ENCODE results near the gene FANCF.
"Not testable (repeated sequence)": the region's sequence is repeated elsewhere in the genome, so short reads cannot be mapped to it uniquely, and the experiment has no call there.

Gene FANCF, protein sequence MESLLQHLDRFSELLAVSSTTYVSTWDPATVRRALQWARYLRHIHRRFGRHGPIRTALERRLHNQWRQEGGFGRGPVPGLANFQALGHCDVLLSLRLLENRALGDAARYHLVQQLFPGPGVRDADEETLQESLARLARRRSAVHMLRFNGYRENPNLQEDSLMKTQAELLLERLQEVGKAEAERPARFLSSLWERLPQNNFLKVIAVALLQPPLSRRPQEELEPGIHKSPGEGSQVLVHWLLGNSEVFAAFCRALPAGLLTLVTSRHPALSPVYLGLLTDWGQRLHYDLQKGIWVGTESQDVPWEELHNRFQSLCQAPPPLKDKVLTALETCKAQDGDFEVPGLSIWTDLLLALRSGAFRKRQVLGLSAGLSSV

DNA sequence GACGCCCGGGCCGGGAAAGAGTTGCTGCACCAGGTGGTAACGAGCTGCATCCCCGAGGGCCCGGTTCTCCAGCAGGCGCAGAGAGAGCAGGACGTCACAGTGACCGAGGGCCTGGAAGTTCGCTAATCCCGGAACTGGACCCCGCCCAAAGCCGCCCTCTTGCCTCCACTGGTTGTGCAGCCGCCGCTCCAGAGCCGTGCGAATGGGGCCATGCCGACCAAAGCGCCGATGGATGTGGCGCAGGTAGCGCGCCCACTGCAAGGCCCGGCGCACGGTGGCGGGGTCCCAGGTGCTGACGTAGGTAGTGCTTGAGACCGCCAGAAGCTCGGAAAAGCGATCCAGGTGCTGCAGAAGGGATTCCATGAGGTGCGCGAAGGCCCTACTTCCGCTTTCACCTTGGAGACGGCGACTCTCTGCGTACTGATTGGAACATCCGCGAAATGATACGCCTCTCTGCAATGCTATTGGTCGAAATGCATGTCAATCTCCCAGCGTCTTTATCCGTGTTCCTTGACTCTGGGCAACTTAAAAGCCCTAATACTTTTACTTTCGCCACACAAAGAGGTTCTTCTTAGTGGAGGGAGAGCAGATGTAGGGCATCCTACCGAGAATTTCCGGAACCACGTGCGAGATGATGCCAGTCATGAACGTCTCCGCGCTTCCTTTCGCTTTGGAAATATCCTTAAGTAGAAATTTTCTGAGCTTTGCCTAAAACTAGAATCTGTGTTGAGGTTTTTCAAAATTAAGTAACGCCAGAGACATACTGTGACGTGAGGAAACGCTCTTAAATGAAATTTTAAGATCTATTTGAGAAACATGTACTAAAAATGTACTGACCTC, at the start of gene FANCF:
FANCF (minus strand) TSS at position 376 of the 840 bp plus-strand sequence; CDS start at position 363, 13 bp downstream.
- peak; percentile 86 for DNase-seq (ENCODE audit: low spot score)

DNA sequence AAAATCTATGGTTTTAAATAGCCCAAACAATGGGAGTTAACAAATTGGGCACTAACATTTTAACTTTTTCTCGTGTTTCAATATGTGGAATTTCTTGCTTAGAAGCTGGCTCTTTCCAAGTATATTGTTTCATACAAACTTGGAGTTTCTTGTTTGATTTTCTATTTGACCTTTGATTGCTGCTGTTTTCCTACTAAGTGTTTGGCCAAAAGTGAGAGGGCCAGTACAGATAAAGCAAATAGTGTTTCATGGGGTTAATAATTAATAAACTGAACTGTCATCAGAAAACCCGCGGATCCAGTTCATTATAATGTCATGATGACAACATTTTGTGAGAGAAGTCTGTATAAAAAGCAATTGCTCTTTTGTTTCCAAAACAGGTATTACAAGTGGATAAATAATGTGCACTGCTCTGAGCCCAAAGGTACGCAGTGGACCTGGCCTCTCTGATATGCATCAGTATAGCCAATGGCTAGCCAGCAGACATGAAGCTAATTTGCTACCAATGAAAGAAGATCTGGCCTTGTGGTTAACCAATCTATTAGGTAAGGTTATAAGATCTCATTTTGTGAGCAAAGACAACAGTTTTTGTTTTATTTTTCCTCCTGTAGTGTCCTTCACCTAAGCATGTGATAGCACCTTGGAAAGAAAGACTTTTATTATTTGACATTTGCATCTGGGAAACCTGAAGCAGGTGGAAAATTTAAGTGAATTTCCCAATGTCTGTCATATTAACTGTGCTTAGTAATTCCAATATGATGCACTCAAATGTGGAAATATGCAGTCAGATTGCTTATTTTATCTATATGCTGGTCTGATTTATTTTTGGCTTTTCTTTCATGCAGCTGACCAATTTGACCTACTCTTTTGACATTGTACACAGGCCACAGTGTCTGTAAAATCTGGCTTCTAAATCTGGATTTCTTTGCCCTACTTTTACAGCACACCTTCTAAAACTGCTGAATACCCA, 49.1 kb upstream of the FANCF start:
- no peak for DNase-seq (ENCODE audit: low spot score)

DNA sequence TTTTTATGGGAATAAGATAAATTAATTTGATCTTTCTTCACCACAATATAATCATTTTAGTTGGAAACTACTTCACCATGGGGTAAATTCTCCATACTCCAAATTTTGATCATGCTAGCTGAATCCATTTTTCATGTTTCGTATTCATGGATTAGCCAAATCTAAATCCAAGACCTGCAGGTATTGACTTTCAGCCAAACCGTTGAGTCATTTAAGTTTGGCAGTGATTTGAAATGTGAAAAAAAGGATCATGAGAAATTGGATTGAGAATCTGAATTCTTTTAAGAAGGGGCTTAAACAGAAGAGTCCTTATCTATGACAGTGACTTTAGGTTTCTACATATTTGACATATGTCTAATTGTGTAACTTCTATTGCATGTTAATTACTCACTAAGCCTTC, 46.1 kb upstream of the FANCF start:
- DNase-seq (ENCODE audit: low spot score) = no peak

DNA sequence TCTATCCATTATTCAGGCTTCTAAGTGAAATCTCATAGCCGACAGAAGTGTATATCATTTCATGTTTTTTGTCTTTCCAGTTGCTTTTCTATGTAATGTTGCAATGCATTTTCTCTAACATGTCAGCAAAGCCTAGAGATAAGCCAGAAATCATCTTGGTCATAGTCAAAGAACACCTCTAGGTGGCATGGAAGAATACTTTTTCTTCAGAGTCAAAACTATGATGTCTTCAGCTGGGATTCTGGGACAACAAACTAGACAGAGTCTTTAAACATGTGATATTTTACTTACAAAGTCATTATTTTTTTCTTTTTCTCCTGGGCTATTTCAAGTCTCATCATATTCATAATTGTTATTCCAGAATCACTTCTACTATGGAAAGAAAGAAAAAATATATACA, 45.2 kb upstream of the FANCF start:
- DNase-seq (ENCODE audit: low spot score) = no peak

DNA sequence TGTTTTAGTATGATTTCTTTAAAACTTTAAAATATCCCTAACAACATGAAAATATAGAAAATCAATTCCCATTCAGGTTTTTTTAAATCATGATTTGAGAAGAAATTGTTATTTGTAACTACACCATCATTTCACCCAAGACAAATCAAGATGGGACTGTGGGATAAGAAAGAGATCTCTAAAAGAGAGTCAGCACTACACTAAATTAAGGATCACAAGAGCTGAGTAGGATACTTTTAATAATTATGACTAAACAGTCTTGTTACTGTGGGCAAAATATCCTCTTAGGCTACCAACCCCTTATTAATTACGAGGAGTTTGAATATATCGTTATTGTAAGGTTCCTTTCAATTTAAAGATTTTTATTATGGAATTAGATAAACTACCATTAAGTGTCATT, 43.7 kb upstream of the FANCF start:
- DNase-seq (ENCODE audit: low spot score) = no peak

DNA sequence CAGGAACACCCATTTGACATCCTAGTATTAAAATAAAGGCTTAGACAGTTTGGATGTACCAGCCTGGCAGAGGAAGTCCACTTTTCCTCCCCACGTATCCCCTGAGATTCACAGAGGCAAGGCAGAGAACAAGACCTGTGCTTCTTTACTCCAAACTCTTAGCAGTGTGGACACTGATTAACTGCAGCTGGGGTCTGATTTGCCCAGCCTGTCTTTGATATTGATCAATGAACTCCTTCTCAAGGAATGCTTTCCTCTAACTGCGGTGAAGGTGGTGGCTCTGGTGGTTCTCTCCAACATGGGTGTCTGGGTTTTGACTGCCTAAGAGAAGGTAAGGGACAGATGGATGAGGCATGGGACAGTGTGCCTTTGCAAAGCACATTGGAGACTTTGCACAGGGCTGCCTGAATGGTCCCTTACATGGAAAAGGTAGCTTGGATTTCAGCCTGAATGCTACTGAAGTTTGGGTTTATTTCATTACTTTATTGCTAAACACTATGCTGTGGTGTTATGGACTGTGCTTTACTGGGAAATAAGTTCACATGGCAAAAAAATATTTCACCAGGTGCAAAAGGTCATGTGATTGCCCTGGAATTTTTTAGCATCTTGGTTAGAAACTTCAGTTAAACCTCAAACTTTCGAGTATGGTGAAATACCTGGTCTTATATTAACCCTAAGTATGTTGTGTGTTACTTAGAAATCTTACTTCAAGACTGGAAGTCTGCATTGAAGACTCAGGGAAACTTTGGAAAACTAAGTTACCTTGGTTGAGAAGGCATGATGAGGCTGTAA, 42.6 kb upstream of the FANCF start:
- no peak for DNase-seq (ENCODE audit: low spot score)

DNA sequence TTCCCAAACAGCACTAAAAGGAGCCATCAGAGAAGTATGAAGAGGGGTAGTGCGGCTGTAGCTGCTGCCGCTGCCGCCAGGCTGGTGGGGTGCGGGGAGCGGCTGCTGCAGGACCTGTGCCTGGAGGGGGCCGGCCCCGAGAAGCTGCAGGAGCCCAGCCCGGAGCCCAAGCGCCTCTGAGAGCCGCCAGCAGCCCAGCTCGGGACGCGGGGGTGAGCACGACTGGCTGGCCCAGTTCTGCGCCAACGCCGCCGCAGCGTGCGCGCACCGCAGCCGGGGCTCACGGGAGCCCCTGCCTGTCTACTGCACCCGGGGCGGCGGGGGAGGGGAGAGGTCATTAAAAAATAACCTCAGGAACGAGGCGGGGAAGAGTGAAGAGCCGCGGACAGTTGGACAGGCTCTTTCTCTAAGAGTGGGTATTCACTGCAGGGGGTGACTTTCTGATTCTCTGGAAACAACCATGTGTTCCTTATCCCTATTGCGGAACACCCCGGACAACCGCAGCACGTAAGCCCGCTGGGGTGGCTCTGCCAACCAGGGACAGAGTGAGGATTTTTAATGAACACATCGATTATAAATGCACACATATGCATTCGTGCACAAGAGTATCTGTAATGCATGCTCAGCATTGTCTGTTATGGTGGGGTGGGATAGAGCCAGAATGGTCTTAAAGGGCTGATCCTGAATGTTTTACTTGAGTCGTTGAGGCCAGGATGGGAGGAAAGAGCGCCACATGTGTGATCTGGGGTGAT, 41.2 kb upstream of the FANCF start:
- DNase-seq (ENCODE audit: low spot score) = peak; percentile 73

DNA sequence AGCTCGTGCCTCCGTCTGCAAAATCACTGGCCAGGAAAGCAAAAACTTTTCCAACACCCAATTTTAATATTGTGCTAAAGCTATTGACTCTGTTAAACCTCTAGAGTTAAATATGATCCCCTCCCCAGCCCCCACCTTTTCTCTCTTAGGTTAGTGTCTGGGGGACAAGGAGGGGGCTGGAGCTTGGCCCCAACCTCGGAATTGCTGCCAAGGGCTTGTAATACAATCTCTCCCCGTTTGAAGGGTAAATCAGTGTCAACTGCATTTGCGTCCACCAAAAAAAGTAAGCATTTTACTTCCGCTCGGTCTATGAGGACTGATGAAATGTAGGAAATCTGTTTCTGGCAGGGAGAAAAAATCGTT, 40.7 kb upstream of the FANCF start, which contains the start of gene GAS2:
GAS2 (plus strand) TSS at position 287 of the 363 bp plus-strand sequence. CDS start 8,259 bp downstream, outside the sequence.
- DNase-seq (ENCODE audit: low spot score) = peak; percentile 15

DNA sequence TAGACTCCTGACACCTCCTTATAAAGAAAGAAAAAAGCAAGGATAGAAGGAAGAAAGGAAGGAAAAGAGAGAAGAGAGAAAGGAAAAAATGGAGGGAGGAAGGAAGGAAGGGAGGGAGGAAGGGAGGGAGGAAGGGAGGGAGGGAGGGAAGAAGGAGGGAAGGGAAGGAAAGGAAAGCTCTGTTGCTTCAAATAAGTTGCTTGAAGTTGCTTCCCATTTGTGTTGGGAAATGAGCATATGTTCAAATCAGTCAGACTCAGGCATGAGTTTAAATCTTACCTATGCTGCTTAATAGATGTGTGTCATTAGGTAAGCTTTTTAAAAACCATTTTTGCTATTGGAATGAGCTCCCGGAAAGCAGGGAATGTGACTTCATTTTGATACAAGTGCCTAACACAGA, 34.2 kb upstream of the FANCF start:
- no peak for DNase-seq (ENCODE audit: low spot score)

DNA sequence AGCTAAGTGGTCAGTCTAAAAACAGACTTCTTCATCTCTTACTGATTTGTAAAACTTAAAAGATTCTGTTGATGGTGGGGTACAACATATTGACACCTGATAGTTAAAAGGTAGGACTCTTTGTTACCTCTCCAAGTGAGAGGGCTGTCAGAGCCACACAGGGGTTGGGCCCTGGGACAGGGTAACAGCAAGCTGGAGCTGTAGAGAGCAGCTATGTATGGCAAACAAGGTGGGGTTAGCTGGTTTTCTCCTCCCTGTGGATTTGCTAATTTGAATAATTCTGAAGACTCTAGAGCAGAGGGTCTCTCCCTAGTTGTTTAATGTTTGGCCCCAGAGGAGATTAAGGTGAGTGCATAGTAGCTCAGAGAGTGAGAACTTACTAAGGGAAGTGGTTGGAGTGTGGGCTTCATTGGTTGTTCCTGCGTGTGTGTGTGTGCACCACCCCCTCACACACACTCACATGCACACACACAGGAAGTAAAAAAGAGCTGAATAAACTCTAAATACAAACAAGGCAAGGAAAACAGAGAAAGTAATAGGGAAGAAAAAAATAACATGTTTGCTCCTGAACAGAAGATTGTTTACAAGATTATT, 31.6 kb upstream of the FANCF start:
- DNase-seq (ENCODE audit: low spot score) = no peak

DNA sequence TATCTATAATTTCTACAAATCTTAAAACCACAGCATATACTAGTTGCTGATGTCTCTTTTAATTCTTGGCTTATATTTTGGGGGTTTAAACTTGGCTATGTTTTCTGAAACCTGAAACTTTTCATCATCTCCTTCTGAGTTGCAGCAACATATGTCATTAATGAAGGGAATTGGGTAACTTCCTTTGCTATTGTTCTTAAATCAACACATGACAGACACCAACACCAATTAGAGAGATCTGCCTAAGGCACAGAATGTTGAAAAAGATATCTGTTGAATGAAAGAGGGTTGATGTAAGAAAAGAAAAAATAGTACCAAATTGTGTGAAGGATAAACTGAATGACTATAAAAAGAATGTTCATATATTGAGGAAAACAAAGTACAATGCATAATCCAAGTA, 30.5 kb upstream of the FANCF start:
- DNase-seq (ENCODE audit: low spot score) = no peak

DNA sequence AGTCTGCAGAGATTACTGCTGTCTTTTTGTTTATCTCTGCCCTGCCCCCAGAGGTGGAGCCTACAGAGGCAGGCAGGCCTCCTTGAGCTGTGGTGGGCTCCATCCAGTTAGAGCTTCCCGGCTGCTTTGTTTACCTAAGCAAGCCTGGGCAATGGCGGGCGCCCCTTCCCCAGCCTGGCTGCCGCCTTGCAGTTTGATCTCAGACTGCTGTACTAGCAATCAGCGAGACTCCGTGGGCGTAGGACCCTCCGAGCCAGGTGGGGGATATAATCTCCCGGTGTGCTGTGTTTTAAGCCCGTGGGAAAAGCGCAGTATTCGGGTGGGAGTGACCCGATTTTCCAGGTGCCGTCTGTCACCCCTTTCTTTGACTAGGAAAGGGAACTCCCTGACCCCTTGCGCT, 26.7 kb upstream of the FANCF start:
- DNase-seq (ENCODE audit: low spot score) = not testable (repeated sequence)

DNA sequence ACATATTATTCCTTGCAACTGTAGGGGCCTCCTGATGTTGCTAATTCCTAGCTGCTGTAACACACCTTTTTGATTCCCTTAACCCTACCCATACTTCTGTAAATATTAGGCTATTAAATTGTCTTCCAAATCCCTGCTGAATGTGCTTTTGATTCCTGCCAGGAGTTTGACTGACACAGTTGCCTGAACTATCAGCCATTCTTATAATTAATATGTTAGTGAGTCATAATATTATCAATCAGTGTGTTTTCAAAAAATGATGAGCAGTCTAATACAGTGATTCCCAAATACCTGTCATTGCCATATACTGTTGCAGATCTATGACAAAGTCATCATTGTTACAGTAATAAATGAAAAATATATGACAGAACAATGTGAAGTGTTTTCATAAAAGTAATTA, 15.9 kb upstream of the FANCF start:
- DNase-seq (ENCODE audit: low spot score) = no peak

DNA sequence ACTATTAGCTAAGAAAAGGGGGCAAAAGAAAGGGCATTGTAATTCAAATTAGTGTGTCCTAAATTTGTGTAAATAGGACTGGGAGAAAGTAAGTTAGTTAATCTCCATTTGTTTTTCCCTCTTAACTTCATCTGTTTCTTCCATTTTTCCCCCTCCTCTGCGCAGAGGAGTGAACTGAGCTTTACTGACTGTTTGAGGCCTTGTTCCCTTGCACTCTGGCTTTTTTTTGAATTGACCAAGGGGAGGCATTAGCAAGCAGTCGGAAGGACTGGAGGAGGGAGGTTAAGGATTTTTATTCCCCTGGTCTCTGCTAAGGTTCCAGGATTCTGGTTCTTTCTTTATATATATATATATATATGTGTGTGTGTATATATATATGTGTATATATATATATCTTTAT, 15.2 kb upstream of the FANCF start:
- DNase-seq (ENCODE audit: low spot score) = no peak

DNA sequence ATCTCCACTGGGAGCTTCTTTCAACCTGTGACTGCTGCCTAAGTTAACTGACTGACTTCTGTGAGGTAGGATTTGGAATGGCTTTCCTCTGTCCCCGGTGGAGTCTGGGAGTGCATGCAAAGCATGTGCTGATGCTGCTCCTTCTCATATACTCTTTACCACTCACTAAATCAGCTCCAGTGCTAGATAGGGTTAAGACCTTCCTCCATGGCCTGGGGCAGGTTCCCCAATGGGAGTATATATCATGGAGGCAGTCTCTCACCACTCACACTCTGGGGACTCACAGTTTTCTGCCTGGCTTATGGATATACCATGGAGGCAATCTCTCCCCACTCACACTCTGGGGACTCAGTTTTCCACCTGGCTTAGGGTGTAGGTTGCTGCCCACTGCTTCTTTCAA, 10.1 kb upstream of the FANCF start:
- no peak for DNase-seq (ENCODE audit: low spot score)

DNA sequence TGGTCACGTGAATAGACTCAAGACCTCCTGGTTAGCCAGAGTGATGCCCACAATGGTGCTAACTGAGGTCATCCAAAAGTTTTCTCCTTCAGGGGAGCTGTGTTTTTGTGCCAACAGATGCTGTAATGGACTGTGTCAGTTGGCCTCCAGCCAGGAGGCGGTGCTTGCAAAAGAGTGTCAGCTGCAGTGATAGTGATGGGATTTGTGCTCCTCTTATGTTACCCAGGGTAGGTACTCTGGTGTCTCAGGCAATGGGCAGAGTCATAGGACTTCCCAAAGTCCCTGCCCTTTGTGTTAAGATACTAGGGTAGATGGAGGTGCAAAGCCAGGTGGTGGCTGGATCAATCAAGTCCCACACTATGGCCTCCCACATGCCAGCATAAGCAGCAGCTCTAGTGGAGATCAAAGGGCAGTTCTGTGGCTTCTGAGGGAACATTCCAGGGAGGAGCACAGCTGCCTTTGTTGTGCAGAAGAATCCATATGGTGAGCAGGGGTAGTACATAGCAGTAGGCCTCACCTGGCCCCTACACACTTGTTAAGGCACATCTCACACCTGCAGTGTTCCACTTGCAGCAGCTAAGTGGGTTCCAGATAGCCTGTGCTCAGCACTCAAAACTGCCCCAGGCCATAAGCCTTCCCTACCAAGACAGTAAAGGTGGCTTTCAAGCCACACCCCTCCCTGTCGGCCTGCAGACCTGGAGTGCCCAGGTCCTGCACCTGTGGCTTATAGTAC, 9.4 kb upstream of the FANCF start:
- no peak for DNase-seq (ENCODE audit: low spot score)

DNA sequence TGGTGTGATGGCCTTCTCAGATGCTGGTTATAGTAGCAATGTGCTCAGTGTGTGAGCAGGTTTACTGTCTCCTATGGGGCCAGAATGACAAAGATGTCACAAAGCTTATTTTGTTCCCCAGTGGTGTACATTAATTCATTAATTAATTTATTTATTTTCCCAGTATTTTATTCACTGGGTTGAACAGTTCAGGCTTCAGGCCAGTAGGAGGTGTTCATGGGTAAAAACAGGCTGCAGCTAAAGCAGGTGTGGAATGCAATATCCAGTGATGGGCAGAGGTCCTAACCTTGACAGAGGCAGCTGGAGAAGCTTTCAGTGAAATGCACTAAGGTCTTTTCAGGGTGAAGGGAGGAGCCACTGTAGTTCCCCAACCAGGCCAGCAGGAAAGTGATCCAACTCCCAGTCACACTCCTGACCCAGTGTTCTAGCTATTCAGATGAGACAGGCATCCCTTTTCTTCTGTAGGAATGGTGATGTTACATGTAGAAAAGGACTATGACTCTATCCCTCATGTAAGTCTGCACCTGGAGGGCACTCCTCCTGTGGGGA, 7.8 kb upstream of the FANCF start:
- DNase-seq (ENCODE audit: low spot score) = no peak

DNA sequence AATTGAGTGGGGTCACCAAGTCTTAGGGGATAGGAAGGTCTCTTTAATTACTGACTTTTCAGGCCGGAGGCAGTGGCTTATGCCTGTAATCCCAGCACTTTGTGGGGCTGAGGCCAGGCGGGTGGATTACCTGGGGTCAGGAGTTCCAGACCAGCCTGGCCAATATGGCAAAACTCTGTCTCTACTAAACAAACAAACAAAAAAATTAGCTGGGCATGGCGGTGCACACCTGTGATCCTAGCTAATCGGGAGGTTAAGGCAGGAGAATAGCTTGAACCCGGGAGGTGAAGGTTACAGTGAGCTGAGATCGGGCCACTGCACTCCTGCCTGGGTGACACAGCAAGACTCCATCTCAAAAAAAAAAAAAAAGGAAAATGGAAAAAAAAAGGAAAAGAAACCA, 1.8 kb upstream of the FANCF start:
- no peak for DNase-seq (ENCODE audit: low spot score)

DNA sequence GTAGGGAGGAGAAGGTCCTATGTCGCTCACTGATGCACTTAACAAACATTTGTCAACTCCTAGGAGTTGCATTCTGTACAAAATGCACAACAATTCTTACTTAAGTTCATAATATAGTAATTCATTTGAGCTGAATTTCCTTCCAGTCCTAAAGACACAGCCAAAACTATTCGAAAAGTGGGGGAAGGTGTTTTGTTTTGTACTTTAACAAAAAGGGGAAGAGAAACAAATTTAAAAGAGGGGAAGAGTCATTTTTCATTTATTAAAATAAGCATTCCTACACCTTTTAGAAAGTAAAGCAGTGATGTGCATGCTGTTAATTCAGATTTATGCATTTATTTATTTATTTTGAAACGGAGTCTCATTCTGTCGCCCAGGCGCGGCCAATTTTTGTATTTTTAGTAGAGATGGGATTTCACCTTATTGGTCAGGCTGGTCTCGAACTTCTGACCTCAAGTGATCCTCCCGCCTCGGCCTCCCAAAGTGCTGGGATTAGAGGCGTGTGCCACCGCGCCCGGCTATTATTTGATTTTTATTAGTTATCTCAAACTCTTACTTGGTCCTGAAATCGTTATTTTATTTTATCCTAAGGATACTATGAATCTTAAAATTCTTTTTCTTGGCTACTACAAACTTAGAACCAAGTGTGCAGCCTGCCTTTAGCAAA, 1.1 kb upstream of the FANCF start:
- DNase-seq (ENCODE audit: low spot score) = no peak

Measured in iPS-NIHi11 (cell line).